ENCODE data around the gene STK17A.

GRCh38 chr7:43542716-43543115, 40.2 kb upstream of the STK17A start:
- TF ChIP-seq EP300 (IDR thresholded peaks at IDR 0.05): no peak
- no peak for TF ChIP-seq CTCF (IDR thresholded peaks at IDR 0.05)
- no peak for TF ChIP-seq POLR2A (IDR thresholded peaks at IDR 0.05)
- no peak for TF ChIP-seq POLR2AphosphoS5 (IDR thresholded peaks at IDR 0.05)

Data from upper lobe of left lung (tissue), 4 donors.